Stomach (tissue), 4 donors: Measurements from ENCODE around the gene CHST14.

Source experiments
- POLR2A ChIP-seq, 4 donors: fragments of 450-650 bp; IDR thresholded peaks; one replicate each; pipeline ENCODE4 v1.6.1; 2016; ENCODE audit warnings: antibody characterized with exemption in 4 of 4, control low read depth in 2 of 4, mild to moderate bottlenecking in 1 of 4, moderate library complexity in 1 of 4
- POLR2AphosphoS5 ChIP-seq, 3 donors: sonication (generic); formaldehyde crosslinking; IDR thresholded peaks; one replicate each; pipeline ENCODE4 v1.6.1; 2016; ENCODE audit warnings: antibody characterized with exemption in 3 of 3
- TF ChIP-seq, protein P1 (sequence below), 7 experiments: fragments of 450-650 bp in 4 of 7; fragments of 200-600 bp in 3 of 7; sonication (generic) in 3 of 7; IDR thresholded peaks; one replicate each; pipeline ENCODE4 v1.5.1; 2016 to 2019; ENCODE audit warnings: antibody characterized with exemption in 7 of 7, control low read depth in 2 of 7, mild to moderate bottlenecking in 1 of 7

- TF ChIP-seq, protein P1, sequence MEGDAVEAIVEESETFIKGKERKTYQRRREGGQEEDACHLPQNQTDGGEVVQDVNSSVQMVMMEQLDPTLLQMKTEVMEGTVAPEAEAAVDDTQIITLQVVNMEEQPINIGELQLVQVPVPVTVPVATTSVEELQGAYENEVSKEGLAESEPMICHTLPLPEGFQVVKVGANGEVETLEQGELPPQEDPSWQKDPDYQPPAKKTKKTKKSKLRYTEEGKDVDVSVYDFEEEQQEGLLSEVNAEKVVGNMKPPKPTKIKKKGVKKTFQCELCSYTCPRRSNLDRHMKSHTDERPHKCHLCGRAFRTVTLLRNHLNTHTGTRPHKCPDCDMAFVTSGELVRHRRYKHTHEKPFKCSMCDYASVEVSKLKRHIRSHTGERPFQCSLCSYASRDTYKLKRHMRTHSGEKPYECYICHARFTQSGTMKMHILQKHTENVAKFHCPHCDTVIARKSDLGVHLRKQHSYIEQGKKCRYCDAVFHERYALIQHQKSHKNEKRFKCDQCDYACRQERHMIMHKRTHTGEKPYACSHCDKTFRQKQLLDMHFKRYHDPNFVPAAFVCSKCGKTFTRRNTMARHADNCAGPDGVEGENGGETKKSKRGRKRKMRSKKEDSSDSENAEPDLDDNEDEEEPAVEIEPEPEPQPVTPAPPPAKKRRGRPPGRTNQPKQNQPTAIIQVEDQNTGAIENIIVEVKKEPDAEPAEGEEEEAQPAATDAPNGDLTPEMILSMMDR (IDR thresholded peaks at IDR 0.05), result no peak
- TF ChIP-seq POLR2A (IDR thresholded peaks at IDR 0.05) (no peak), POLR2AphosphoS5 (IDR thresholded peaks at IDR 0.05) (no peak)
Observed at GRCh38 chr15:40468898-40469331, 1.9 kb upstream of the CHST14 start.
